HG03575 (cell line): ENCODE results near the gene TBC1D9.

Experiments
- ATAC-seq: cut with Tn5 transposase; IDR thresholded peaks from one replicate; pipeline ENCODE4 v1.9.1; 2021; ENCODE audit not compliant: unreplicated experiment, insufficient number of reproducible peaks, low FRiP score; ENCODE audit errors: extremely low read depth

TBC1D9 gene

DNA sequence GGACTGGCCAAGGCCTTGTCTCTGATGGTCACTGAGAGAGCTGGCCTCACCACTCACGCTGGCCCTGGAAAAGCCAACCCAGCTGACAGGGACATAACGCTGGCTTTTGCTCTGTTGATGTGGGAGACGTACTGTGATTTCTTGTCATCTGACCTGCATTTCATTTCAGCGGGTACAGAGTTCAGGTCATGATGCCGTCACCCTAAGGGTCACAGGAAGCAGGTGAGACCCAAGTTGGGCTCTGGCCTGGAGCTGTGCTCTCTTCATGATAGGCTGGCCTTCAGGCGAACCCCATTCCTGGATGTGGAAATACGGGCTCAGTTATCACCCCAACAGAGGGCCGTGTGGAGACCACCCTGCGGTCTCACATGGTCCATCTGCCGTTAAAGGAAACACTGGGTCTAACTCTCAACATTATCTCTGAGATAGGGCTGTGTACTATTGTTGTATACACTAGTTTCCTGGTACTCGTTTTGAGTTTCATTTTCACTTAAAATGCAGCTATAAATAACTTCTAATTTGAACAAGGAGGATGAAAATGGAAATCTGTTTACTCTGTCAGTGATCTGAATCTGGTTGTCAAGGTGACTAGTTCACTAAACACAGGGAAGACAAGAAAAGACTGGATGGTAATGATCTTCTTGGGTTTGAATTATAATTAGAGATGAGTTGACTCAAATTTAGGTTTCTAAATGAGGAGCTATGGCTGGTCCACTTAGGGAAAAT lies 89.1 kb downstream of the TBC1D9 start:
- ATAC-seq: no peak

DNA sequence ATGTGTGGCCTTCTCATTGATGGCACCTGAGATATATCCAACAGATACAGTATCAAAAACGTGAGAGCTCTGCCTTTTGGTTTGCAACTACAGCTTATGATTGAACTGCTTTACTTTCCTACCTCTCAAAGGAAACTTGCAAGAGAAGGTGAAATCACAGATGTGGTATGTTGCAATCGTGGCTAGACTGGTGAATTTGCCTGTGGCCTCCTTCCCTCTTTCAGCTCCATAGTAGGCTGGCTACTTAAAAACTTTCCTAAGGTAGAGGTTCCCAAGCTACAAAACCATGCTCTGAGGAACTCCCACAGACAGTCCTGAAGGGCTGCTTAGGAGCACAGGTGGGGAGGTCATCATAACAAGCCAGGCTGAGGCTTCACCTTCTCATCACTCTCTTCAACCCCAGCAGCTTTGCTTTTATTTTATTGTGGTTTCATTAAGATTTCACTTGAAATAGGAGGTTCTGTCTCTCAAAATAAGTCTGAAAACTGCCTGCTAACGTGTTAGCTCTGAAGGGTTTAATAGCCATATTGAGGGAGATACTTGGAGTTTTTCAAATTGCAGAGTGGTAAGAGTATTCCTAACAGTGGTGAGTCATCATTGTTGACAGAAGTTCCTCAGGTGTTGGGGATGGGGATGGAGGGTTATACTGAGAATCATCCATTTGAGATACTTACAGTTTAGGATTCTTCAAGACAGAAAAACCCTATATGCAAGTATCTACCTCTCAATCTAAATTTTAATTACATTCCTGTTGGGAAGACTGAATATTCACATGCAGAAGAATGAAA lies 93.9 kb downstream of the TBC1D9 start:
- no peak for ATAC-seq

DNA sequence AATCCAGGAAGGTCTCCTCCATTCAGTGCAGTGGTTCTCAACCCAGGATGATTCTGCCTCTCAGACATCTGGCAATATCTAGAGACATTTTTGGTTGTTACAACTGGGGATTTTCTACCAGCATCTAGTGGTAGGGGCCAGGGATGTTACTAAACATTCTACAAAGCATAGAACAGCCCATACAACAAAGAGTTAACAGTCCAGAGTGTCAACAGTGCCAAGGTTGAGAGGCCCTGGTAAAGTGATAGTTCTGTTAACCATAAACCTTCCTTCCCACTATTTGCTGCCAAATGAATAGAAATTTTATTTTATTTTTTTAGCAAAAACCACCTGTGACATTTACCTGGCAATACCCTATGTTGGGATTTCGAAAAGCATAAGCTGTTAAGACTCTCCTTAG lies 94.6 kb downstream of the TBC1D9 start:
- ATAC-seq: no peak

DNA sequence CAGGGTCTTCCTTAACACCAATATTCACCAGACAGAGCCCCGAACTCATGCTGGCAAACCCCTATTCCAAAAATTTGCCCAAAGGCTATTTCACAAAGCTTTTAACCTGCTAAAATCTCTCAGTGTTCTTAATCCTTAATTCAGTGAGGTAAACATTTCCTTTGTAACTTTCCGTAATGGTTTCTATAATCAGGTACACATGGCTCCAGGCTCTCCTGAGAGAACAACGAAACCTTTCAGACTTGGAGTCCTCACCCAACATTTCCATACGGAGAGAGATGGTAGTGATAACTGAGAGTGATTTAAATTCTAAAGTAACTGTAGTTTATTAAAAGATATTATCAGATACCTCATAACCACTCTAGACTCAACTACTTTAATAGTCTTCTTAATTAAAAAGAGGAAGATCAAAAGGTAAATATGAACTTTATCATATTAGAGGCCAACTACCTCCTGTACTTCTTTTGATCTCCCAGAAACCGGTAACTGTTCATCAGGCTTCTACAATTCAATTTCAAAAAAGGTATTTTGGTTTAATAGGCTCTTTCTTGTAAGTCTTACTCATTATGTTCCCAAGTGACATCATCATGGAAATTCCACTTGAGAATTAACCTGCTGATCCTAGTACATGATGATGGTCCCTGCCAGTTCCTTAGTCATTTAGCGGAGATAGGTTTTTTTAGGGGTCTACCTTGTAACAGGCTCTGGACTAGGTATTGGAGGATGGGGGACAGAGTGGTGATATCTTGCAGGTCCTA lies 96.1 kb downstream of the TBC1D9 start:
- ATAC-seq: no peak

DNA sequence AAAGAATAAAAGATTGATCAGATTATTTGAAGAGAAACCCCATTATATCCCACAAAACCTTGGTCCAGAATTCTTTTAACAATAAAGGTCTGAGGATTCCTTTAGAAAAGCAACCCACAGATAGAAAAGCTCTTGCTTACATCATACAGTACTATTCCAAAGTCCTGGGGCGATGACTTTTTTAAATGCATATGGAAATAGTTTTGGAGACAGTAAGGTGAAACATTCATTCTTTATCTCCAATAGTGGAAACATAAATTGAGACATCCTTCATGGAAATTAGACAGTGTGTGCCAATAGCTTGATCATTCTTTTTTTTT lies 101.7 kb downstream of the TBC1D9 start:
- ATAC-seq: no peak

DNA sequence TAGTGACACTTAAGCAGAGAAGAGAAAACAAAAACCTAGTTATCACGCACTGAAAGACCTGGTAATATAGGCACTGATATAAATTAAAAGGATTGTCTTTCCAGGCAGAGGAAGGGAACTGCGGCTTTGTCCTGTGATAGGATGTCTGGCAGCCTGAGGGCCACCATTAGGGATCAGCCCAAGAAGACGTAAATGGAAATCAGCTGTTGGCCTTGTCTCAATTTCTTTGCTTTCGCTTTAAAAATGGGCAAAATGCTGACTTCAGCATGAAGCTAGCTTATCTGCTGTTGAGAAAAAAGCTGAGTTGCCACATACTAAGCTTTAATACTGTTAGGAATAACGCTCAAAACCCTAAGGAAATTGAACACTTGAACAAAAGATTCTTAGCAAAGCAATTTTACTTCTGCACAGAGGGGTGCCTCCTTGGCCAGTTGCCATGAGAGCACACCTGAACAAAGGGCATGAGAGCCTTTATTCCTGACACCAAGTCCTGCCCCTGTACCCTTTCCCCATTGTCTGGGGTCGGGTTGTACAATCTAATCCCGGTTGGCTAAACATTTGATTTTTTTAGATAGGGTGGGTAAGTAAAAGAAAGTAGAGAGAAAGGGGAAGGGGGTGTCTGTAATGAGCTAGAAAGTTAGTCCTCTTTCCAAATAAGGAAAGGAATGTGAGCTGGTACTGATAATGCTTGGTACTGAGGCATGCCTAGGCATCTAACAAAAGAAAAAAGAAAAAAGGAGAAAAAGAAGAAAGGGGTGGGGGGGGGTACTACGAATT lies 102.3 kb downstream of the TBC1D9 start:
- ATAC-seq: no peak

DNA sequence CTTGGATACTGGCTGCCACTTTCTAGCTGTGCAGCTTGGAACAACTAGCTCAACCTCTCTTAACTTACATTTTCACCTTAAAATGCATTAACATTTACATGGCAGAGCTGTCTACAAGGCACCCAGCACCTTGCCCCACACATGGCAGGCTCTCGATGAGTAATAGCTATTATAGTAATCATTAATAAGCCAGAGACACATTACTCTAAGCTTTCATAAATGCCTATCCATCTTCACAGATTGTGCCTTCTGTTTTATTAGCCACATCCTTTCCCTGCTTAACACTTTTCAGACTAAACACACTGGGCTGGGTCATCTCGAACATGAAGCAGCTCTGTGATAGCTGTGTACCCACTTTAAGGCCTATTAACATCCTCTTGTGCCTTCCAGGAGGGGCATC lies 103.6 kb downstream of the TBC1D9 start:
- ATAC-seq: no peak

DNA sequence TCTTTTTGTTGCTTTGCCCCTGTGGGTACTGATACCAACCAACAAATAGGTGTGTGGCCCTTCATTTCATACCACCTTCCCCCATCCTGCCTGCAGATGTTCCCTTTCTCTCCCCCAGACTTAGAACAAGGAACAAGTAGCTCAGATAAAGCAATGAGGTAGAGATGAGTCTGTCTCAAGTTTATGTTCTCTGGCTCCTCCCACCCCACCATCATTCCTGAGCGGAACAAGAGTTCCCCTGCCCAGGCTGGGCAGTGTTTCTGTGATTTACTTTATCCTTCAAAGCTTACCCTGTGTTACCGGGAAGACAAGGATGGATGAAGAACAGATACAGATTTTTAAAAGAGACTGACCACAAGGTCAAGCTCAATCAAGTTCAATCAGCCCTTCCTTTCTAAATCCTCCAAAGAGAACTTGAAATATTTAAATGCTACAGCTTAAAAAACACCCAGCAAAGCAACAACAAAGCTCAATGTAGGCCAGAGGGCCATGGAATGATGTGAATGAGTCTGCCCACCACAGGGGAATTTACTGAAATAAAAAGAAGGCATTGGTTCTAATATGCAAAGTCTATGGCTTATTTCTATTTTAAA lies 107.4 kb downstream of the TBC1D9 start:
- ATAC-seq: no peak

DNA sequence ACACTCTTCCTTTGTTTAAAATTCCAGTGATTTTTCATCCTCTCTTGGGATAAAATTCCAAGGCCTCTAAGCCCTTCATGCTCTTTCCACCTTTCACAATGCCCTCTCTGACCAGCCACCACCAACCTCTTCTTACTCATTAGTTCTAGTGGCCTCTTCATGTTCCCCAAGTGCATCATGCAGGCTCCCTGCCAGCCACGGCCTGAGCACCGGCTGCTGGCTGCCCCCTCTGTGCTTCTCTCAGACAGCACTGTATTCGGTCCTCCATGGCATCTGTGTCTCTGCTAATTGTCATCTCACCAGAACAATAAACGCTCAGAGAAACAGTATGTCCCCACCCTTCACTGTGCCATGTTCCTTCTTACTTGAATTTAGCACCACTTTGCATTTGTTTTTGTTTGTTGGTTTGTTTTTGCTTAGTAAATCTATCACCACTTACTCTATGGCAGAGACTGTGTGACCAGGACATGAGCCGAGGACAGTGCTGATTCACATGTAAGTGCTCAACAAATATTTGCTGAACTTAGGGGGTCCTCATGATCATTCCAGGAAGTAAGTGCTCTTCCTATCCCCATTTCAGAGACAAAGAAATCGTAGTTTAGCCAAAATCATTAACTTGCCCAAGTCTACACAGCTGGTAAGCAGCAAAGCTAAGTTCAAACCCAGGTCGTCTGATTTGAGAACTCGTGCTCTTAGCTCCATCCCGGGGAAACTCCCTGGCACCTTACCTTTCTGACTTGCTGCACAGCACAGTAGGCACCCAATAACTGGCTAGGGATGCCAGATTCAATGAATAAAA lies 110.4 kb downstream of the TBC1D9 start:
- ATAC-seq: no peak

DNA sequence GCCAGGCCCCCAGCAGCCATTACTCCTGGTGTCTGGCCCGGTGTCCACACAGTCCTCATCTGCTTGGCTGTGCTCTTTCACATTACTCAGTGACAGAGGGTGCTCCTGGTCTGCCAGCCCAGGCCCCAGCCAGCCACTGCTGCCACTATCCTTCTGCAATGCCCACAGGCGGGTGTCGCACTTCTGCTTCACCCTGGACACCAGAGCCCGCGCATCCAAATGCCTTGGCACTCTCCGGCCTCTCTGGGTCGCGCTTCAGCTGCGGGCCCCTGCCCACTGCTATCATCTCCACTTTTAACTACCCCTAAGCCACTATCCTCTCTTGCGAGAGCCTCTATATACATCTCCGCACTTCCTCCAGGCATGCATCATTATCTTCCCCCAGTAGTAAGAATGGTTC lies 111.0 kb downstream of the TBC1D9 start:
- ATAC-seq: no peak

DNA sequence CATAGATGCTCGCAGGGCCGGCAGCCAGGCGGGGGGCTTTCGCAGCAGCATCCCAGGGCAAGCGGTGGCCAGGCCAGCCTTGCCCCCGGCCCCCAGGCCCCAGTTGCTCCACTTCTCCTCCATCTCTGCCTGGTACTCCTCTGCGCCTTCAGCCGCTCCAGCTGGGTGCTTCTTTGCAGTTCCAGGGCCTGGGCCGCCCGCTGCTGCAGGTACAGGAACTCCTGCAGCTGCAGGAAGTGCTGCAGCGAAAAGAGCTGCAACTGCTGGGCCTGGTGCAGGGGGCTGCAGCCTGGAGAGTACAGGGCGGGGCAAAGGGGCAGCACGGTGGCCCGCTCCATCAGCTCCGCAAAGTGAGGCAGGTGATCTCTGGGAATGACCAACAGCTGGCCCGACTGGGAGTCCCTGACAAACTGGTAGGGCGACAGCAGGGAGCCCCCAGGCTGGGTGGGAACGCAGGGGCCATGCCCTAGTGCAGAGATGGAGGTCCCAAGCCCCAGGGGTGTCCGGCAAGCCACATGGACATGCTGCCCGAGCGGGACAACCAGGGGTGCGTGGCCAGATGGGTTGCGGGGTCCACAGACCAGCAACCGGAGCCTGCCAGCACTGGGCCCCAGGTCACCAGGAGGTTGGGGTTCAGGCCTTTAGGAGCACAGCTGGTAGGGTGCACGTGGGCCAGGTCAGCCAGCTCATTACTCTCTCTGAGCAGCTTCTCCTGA lies 111.6 kb downstream of the TBC1D9 start:
- no peak for ATAC-seq

DNA sequence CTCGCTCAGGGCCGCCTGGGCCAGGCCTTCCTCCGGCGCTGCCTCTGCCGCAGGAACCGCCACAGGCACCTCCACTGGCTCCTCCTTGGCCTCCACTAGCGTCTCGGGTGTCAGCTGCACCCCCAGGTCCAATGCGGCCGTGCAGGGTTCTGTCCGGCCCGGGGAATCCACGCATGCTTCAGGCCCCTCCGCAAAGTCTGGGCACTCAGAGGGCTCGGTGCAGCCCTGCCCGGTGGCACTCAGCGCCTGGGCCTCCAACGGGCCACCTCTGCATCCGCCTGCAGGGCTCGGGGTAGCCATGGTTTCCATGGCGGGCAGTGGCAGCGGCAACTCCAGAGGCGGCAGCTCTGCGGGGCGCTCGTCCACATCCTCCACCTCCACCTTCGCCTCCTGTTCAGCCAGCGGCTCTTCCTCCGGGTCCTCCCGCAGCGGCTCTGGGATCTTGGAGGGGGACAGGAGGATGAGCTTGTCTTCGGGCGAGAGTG lies 112.6 kb downstream of the TBC1D9 start:
- ATAC-seq: no peak

DNA sequence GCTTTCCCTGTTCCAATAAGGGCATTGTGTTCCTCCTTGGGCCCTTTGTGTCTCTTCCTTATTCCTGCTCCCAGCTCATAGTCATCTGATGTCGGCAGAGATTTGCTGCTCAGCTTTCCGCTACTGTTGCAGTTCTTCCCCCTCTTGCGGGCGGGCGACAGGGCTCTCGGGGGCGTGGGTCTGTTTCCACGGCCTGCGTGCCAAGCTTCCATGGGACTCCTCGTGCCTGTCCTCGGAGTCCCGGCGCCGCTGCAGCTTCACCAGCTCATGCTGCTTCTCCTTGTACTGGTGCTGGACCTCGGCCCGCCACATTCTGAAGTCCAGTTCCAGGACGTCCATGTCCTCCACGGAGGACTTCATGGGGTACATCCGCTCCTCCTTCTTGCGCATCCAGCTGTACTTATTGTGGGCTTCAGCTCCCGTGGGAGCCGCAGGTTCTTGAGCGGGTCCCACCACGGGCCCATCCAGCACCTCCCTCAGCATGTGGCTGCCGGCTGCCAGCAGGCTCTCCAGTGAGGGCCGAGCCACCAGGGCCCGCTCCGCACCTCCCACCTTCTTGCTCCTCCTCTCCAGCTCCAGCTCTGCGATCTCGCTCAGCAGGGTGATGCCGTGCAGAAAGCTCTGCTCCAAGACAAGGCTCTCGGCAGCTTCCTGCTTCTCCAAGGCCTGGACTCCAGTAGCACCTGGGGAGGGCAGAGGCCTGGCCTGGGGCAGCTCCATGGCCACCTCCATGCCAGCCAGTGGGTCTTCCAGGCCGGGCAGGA lies 113.3 kb downstream of the TBC1D9 start:
- ATAC-seq: no peak

DNA sequence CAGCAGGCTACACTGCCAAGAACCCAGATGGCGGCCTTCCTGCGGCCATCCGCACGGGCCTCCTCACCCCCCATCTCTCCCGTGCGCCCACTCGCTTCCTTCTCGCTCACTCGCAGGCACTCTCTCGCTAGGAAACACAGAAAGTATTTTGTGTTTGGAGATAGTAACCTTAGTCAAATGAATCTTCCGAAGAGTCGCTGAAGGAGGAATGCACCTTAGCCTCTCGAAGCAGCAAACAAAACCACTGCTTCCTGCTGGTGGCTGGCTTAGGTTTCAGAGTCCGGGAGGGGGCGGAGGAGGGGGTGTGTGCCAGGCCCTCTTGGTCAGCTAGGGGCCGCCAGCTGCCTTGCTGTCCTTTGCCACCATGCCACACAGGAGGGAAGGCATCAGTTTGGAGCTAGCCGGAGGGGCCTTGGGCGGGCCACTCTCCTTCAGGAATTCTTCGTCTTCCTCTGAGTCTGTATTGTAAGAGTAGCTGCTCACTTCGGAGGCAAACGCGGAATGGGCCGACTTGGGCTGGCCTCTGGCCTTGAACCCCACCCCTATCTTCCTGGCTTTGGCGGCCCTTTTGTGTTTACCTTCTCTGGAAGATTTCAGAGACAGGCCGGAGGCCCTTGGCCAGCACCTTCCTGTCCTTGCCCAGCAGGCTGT lies 114.3 kb downstream of the TBC1D9 start:
- ATAC-seq: no peak

DNA sequence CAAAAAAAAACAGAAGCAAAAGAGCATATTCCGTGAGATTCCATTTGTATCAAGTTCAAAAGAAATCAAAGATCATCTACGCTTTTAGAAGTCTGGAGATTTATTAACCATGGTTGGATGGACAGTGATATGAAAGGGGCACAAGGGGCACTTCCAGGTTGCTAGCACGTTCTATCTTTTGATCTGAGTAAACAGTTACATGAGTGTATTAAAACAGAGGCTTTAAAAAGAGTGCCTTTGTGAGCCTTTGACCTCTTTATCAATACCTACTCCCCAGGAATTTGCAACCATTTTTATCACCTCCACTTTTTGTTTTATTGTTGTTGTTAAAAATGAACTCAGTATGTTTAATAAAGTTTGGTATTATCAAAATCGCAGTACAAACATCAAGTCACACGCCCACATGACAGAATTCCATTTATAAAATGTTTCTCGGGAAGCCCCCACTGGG lies 115.1 kb downstream of the TBC1D9 start:
- ATAC-seq: no peak

DNA sequence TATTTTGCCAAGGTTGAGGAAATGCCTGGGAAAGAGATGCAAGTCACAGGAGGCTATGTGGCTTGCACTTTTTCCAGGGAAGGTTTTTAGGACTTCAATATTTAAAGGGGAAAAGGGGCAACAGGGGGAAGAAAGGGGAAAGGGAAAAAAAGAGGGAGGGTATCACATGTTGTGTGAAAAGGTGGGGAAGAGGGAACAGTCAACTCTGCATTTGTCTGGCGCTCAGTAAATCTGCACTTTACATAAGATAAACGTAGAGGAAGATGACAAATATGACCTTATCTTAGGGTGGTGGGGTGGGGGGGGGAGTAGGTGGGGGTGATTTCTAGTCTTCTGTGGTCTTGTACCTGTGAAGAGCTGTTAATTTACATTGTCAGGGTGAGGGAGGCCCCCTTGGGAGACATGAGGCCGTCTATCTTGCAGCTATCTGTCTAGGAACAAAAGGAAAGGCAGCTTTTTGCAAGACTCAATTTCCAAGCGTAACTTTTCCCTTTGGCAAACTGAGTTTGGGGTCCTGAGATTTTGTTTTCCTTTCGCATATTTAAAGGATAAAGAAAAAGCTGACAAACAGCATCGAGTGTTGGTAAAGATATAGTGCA lies 115.9 kb downstream of the TBC1D9 start:
- no peak for ATAC-seq
